Fibroblast of lung (primary cell): Measurements from ENCODE around the gene MAP3K9.

ENCODE experiments used
- EZH2 ChIP-seq: IDR thresholded peaks from 2 replicates; pipeline ENCODE4 v1.5.1; 2012; ENCODE audit warnings: low read length, control low read depth, mild to moderate bottlenecking; ENCODE audit errors: missing control alignments
- TF ChIP-seq, protein P1 (sequence below), 2 donors: IDR thresholded peaks in 1 of 2; conservative IDR thresholded peaks in 1 of 2; 1 replicate in 1 of 2; 2 replicates in 1 of 2; pipeline ENCODE4 v1.5.1; 2011 to 2012; ENCODE audit warnings: low read length in 2 of 2, control low read depth in 1 of 2, inconsistent platforms in 1 of 2, low read depth in 1 of 2, mild to moderate bottlenecking in 1 of 2

DNA sequence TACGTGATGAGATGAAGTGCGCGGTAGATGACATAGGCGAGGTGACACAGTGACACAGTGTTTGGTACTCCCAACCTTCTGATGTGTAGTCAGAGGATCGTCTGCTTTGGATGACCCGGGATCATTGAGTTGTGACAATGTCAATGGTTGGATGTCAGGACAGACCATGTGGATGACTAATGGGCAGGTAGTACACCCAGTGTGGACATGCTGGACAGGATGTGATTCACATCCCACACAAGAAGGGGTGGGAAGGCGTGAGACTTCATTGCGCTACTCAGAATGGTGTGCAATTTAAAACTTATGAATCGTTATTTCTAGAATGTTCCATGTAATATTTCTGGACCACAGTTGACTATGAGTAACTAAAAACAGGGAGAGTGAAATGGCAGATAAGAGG, 23.8 kb downstream of the MAP3K9 start:
- TF ChIP-seq, protein P1, sequence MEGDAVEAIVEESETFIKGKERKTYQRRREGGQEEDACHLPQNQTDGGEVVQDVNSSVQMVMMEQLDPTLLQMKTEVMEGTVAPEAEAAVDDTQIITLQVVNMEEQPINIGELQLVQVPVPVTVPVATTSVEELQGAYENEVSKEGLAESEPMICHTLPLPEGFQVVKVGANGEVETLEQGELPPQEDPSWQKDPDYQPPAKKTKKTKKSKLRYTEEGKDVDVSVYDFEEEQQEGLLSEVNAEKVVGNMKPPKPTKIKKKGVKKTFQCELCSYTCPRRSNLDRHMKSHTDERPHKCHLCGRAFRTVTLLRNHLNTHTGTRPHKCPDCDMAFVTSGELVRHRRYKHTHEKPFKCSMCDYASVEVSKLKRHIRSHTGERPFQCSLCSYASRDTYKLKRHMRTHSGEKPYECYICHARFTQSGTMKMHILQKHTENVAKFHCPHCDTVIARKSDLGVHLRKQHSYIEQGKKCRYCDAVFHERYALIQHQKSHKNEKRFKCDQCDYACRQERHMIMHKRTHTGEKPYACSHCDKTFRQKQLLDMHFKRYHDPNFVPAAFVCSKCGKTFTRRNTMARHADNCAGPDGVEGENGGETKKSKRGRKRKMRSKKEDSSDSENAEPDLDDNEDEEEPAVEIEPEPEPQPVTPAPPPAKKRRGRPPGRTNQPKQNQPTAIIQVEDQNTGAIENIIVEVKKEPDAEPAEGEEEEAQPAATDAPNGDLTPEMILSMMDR (conservative IDR thresholded peaks at IDR 0.05 in 1 of 2, IDR thresholded peaks at IDR 0.05 in 1 of 2; ENCODE audit: low read depth in 1 of 2, low read length in 2 of 2): no peak
- TF ChIP-seq EZH2: no peak
